HFF-Myc (cell line): ENCODE results near the gene CAMK1D.

Experiments used
- DNase-seq: peaks from one replicate; pipeline ENCODE4 v3.0.0-alpha.2; 2011; ENCODE audit warnings: low read depth; ENCODE audit errors: extremely low read depth
- H3K4me3 ChIP-seq: replicated peaks from 2 replicates; pipeline ENCODE4 v1.5.1; 2011; ENCODE audit warnings: low read depth, mild to moderate bottlenecking, control low read depth, low read length
- CTCF ChIP-seq: IDR thresholded peaks from 2 replicates; pipeline ENCODE4 v1.5.1; 2012; ENCODE audit warnings: mild to moderate bottlenecking, low read depth, low read length, control low read depth; ENCODE audit errors: missing control alignments

The CAMK1D gene

GRCh38 chr10:12841426-12841825 lies 492.1 kb downstream of the CAMK1D start:
- no peak for TF ChIP-seq CTCF
- no peak for DNase-seq
- H3K4me3 ChIP-seq: no peak overlapping the region

- TF ChIP-seq CTCF: no peak
- DNase-seq: no peak
- H3K4me3 ChIP-seq: no peak overlapping the region
Measured at GRCh38 chr10:12841826-12842225, 492.5 kb downstream of the CAMK1D start.

- no peak overlapping the region for H3K4me3 ChIP-seq
- no peak for DNase-seq
- no peak for TF ChIP-seq CTCF
Measured at GRCh38 chr10:12842310-12842709, 493.0 kb downstream of the CAMK1D start.

GRCh38 chr10:12843296-12843945 lies 494.1 kb downstream of the CAMK1D start:
- no peak for TF ChIP-seq CTCF
- H3K4me3 ChIP-seq: no peak overlapping the region
- no peak for DNase-seq

GRCh38 chr10:12844811-12845483 lies 495.6 kb downstream of the CAMK1D start:
- peak; percentile 61 for DNase-seq
- TF ChIP-seq CTCF: no peak
- H3K4me3 ChIP-seq: no peak overlapping the region

GRCh38 chr10:12846718-12847117 lies 497.4 kb downstream of the CAMK1D start:
- DNase-seq: no peak
- no peak overlapping the region for H3K4me3 ChIP-seq
- no peak for TF ChIP-seq CTCF
